Upper lobe of left lung (tissue), 6 donors: Measurements from ENCODE around the gene ZNF76. TPM values are rescaled to one million over a fixed set of nuclear protein-coding genes. Genes with fewer than 3 reads are reported as not detected.
A peak's percentile ranks its signal among the peaks of the same experiment; 100 is the strongest.
"Not testable (repeated sequence)": the region's sequence is repeated elsewhere in the genome, so short reads cannot be mapped to it uniquely, and the experiment has no call there.

Experiments used
- ATAC-seq, 2 donors: fragments of 200-7000 bp; cut with Tn5 transposase; one replicate each; pipeline ENCODE4 v1.9.1; 2022; ENCODE audit warnings: mild to moderate bottlenecking in 2 of 2, moderate library complexity in 2 of 2; ENCODE audit not compliant: low FRiP score in 2 of 2
- DNase-seq, 2 donors: peaks; one replicate each; pipeline ENCODE4 v3.0.0-alpha.2; 2019 to 2020
- H3K27ac ChIP-seq, 4 donors: fragments of 200-600 bp; sonication (generic); one replicate each; pipeline ENCODE4 v1.5.1; 2016 to 2019
- H3K27me3 ChIP-seq, 4 donors: fragments of 200-600 bp; sonication (generic); one replicate each; pipeline ENCODE4 v1.5.1; 2017 to 2019
- H3K36me3 ChIP-seq, 4 donors: fragments of 200-600 bp; sonication (generic); one replicate each; pipeline ENCODE4 v1.5.1; 2016 to 2019
- H3K4me1 ChIP-seq, 4 donors: fragments of 200-600 bp; sonication (generic); one replicate each; pipeline ENCODE4 v1.5.1; 2018 to 2019
- H3K4me3 ChIP-seq, 4 donors: fragments of 200-600 bp; sonication (generic); one replicate each; pipeline ENCODE4 v1.5.1; 2017 to 2019; ENCODE audit warnings: mild to moderate bottlenecking in 2 of 4, moderate library complexity in 1 of 4
- H3K9me3 ChIP-seq, 4 donors: fragments of 200-600 bp; sonication (generic); one replicate each; pipeline ENCODE4 v1.5.1; 2018 to 2019
- EP300 ChIP-seq, 4 donors: sonication (generic); formaldehyde crosslinking; IDR thresholded peaks; one replicate each; pipeline ENCODE4 v1.5.1; 2017; ENCODE audit warnings: antibody characterized with exemption in 4 of 4, control low read depth in 2 of 4
- POLR2A ChIP-seq, 4 donors: fragments of 450-650 bp; IDR thresholded peaks; one replicate each; pipeline ENCODE4 v1.5.1; 2016 to 2017; ENCODE audit warnings: antibody characterized with exemption in 4 of 4, mild to moderate bottlenecking in 2 of 4
- POLR2AphosphoS5 ChIP-seq, 2 donors: sonication (generic); formaldehyde crosslinking; IDR thresholded peaks; one replicate each; pipeline ENCODE4 v1.5.1; 2017; ENCODE audit warnings: antibody characterized with exemption in 2 of 2
- WGBS, 2 donors: methylation state at CpG; one replicate each; pipeline ENCODE4 v1.1.5; 2017 to 2018; 5-methylcytosine and 5-hydroxymethylcytosine counted together
- total RNA-seq, 6 donors: library from RNA; depleted of rRNA in 4 of 6; stranded (reverse); fragments of >200 nt in 4 of 6; gene quantifications; one replicate each; pipeline versions ENCODE4 v1.1.0 to v1.2.1, GENCODE V29; 2016 to 2021
- TF ChIP-seq, protein P1 (sequence below), 6 experiments: fragments of 450-650 bp in 4 of 6; fragments of 200-600 bp in 2 of 6; sonication (generic) in 2 of 6; IDR thresholded peaks; one replicate each; pipeline ENCODE4 v1.5.1; 2016 to 2019; ENCODE audit warnings: antibody characterized with exemption in 6 of 6
- donor health status: DM: no; HTN: no; CAD: no; lungs with moderate emphysema.
- donor health status: DM: no; HTN: yes; CAD: no; lungs with severe emphysema.

ZNF76 gene
- total RNA-seq, 6 donors from 2014 or later = 26.8 to 242 (median 38.1) TPM

DNA sequence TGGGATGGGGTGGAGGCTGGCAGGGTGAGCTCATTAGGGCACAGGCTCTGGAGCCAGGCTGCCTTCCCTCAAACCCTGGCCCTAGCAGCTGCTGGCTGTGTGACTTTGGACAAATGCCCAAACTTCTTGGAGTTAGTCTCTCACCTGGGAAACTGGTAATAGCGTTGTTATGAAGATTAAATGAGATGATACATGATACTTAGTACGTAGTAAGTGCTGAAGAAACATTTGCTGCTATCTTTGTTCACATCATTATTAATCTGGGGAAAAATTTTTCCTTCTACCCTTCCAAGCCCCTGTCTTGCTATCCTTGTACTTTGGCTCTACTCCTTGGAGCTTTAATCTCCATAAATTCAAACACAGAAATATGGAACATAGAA is 60.5 kb downstream of the ZNF76 start:
- peaks cover 6 to 18% (median 14%) of the 10 kb centered on the region in 4 donors for H3K4me1 ChIP-seq

DNA sequence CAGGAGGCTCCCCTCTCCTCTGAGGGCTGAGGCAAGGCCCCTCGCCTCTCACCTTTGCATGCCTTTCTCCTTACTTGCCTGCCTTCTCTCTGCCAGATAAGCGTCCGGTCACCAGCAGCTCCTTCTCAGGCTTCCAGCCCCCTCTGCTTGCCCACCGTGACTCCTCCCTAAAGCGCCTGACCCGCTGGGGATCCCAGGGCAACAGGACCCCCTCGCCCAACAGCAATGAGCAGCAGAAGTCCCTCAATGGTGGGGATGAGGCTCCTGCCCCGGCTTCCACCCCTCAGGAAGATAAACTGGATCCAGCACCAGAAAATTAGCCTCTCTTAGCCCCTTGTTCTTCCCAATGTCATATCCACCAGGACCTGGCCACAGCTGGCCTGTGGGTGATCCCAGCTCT is 61.6 kb downstream of the ZNF76 start:
- Histone ChIP-seq H3K27ac (no peak overlapping the region), H3K4me3 (no peak overlapping the region), H3K4me1 (peaks cover 6 to 18% (median 14%) of the 10 kb centered on the region in 4 donors), H3K36me3 (peaks cover 0 to 18% (median 10%) of the 10 kb centered on the region in 4 donors), H3K9me3 (no peaks in the 10 kb centered on the region), H3K27me3 (no peaks in the 10 kb centered on the region)
- ATAC-seq (no peak), DNase-seq (no peak)
- TF ChIP-seq EP300 (IDR thresholded peaks at IDR 0.05) (no peak), POLR2AphosphoS5 (IDR thresholded peaks at IDR 0.05) (no peak)
- WGBS, 2 donors = 92 to 93% methylated on average over 7 to 8 of the region's 8 CpGs

More for the DNA sequence above, 60.5 kb downstream of the ZNF76 start:
- Histone ChIP-seq H3K27me3 (no peaks in the 10 kb centered on the region), H3K9me3 (no peaks in the 10 kb centered on the region), H3K27ac (no peak overlapping the region), H3K4me3 (no peak overlapping the region), H3K36me3 (peaks cover 0 to 18% (median 10%) of the 10 kb centered on the region in 4 donors)
- ATAC-seq (no peak), DNase-seq (no peak)
- 97 to 98% methylated on average over 2 of the region's 2 CpGs for WGBS, 2 donors
- TF ChIP-seq, protein P1, sequence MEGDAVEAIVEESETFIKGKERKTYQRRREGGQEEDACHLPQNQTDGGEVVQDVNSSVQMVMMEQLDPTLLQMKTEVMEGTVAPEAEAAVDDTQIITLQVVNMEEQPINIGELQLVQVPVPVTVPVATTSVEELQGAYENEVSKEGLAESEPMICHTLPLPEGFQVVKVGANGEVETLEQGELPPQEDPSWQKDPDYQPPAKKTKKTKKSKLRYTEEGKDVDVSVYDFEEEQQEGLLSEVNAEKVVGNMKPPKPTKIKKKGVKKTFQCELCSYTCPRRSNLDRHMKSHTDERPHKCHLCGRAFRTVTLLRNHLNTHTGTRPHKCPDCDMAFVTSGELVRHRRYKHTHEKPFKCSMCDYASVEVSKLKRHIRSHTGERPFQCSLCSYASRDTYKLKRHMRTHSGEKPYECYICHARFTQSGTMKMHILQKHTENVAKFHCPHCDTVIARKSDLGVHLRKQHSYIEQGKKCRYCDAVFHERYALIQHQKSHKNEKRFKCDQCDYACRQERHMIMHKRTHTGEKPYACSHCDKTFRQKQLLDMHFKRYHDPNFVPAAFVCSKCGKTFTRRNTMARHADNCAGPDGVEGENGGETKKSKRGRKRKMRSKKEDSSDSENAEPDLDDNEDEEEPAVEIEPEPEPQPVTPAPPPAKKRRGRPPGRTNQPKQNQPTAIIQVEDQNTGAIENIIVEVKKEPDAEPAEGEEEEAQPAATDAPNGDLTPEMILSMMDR (IDR thresholded peaks at IDR 0.05) = no peak
- TF ChIP-seq EP300 (IDR thresholded peaks at IDR 0.05) (no peak), POLR2A (IDR thresholded peaks at IDR 0.05) (no peak), POLR2AphosphoS5 (IDR thresholded peaks at IDR 0.05) (no peak)

DNA sequence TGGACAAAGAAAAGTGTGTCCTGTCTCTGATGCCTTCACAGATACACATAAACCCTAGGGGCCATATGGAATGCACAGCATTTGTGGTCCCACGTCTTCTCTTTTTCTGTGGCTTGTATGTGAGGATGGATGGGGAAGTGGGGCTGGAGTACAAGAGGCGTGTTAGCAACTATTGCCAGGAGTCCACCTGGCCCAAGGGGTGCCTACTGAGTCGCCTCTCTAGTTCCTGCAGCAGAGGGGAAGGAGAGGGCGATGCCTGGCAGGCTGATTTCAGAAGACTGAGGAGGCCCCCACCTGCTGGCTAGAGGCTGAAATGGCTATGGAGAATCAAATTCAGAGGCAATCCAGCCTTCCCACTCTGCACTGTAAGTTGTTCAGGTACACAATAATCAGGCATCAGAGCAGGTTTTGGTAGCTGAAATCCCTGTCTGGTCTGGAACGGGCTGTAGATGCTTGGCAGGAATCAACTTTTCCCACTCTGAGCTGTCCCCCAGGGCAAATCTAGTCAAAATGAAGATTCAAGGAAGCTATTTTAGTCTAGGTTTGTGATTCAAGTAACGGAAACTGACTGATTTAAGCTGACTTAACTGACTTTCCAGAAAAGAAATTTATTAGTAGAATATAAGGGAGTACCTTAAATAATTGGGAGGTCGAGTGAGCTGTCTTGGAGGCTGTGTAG is 68.0 kb downstream of the ZNF76 start:
- H3K4me1 ChIP-seq = no peaks in the 10 kb centered on the region
- 44 to 57% methylated on average over 6 to 7 of the region's 7 CpGs for WGBS, 2 donors
- TF ChIP-seq, protein P1 (IDR thresholded peaks at IDR 0.05) = peak; percentile 39 to 68 (median 58)
- TF ChIP-seq POLR2AphosphoS5 (IDR thresholded peaks at IDR 0.05) = no peak
- TF ChIP-seq POLR2A (IDR thresholded peaks at IDR 0.05) = no peak
- H3K9me3 ChIP-seq = no peaks in the 10 kb centered on the region
- H3K27ac ChIP-seq = peak overlapping the region in 1 of 4 donors; percentile 7
- ATAC-seq (peak; percentile 49 to 80), DNase-seq (peak in 1 of 2 donors; percentile 65)
- no peaks in the 10 kb centered on the region for H3K36me3 ChIP-seq
- H3K27me3 ChIP-seq = no peaks in the 10 kb centered on the region
- H3K4me3 ChIP-seq = no peak overlapping the region

DNA sequence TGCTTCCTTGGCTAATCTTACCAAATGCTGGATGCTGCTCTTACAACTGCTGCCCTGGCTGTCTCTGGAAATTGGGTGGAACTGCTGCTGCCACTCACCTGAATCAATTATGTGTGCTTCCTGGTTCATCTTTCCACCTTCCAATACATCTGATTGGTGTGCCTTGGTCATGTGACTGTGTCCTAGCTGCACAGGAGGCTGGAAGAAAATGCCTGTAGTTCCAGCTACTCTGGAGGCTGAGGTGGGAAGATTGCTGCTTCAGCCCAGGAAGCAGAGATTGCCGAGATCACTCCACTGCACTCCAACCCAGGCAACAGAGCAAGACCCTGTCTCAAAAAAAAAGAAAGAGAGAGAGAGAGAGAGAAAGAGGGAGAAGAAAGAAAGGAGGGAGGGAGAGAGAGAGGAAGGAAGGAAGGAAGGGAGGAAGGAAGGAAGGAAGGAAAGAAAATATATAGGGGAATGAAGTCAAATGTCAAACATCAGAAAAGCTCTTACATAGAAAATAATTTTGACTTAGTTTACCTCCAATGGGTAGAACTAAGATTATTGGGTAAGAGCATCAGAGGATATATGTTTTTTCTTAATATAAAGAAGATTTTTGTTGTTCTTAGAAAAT is 68.7 kb downstream of the ZNF76 start:
- no peak overlapping the region for H3K4me3 ChIP-seq
- H3K36me3 ChIP-seq = no peaks in the 10 kb centered on the region
- TF ChIP-seq EP300 (IDR thresholded peaks at IDR 0.05) (no peak), POLR2AphosphoS5 (IDR thresholded peaks at IDR 0.05) (no peak), POLR2A (IDR thresholded peaks at IDR 0.05) (no peak)
- TF ChIP-seq, protein P1 (IDR thresholded peaks at IDR 0.05) = no peak
- no peak overlapping the region for H3K27ac ChIP-seq
- no peaks in the 10 kb centered on the region for H3K4me1 ChIP-seq
- whole genome bisulfite sequencing, 2 donors = 97 to 100% methylated on average over 1 of the region's 1 CpG
- ATAC-seq (no peak), DNase-seq (no peak)
- H3K9me3 ChIP-seq = no peaks in the 10 kb centered on the region
- H3K27me3 ChIP-seq = no peaks in the 10 kb centered on the region

DNA sequence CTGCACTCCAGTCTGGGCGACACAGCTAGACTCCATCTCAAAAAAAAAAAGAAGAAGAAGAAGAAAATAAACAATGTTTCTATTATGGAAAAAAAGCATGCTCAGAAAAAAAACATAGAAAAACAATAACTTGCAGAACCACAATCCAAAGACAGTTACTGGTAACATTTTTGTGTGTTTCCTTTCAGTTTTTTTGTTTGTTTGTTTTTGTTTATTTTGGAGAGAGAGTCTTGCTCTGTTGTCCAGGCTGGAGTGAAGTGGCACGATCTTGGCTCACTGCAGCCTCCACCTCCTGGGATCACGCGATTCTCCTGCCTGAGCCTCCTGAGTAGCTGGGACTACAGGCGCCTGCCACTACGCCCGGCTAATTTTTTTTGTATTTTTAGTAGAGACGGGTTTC is 69.4 kb downstream of the ZNF76 start:
- ATAC-seq, H3K27ac ChIP-seq, H3K9me3 ChIP-seq, H3K36me3 ChIP-seq, DNase-seq, H3K4me3 ChIP-seq, H3K27me3 ChIP-seq, H3K4me1 ChIP-seq: not testable (repeated sequence)
- 92 to 93% methylated on average over 8 of the region's 8 CpGs for WGBS, 2 donors
